H1 (cell line): ENCODE data around the gene KDM6B. TPM values are rescaled to one million over a fixed set of nuclear protein-coding genes. Genes with fewer than 3 reads are reported as not detected.

Experiments
- CTCF ChIA-PET: fragments of 300-600 bp; sonication (Branson Sonifier 250); formaldehyde crosslinking; loops from one replicate; lab custom pipeline; 2021; ENCODE audit not compliant: partially characterized antibody; lab: Charles Lee
- POLR2A ChIA-PET: fragments of 300-600 bp; sonication (Branson Sonifier 250); formaldehyde crosslinking; loops from one replicate; lab custom pipeline; 2021; ENCODE audit warnings: inconsistent platforms; ENCODE audit not compliant: partially characterized antibody; lab: Charles Lee
- DNase-seq, 2 experiments: peaks; one replicate each; pipeline versions ENCODE4 v3.0.0 to v3.0.0-alpha.2; 2010 to 2022; ENCODE audit warnings: low spot score in 2 of 2, low read depth in 1 of 2, mixed read lengths in 1 of 2
- FAIRE-seq: peaks from 2 replicates; lab custom pipeline; 2011; peaks lifted over from hg19 to GRCh38; lab: Jason Lieb, UNC
- H2AFZ ChIP-seq: 2 replicates; pipeline ENCODE4 v1.8.1; 2012; ENCODE audit warnings: low read length, inconsistent platforms
- H2AK5ac ChIP-seq: 2 replicates; pipeline ENCODE4 v1.6.1; 2013; ENCODE audit warnings: low read depth, low read length
- H2BK120ac ChIP-seq: replicated peaks from 2 replicates; pipeline ENCODE3; 2013; ENCODE audit warnings: low read depth, low read length, inconsistent platforms
- H2BK12ac ChIP-seq: 2 replicates; pipeline ENCODE4 v1.6.1; 2013; ENCODE audit warnings: low read depth, low read length
- H2BK15ac ChIP-seq: 2 replicates; pipeline ENCODE4 v1.6.1; 2013; ENCODE audit warnings: low read length
- H2BK20ac ChIP-seq: 2 replicates; pipeline ENCODE4 v1.6.1; 2013; ENCODE audit warnings: low read length
- H2BK5ac ChIP-seq: 2 replicates; pipeline ENCODE4 v1.6.1; 2013; ENCODE audit warnings: low read depth, low read length
- H3K14ac ChIP-seq: 2 replicates; pipeline ENCODE4 v1.6.1; 2013; ENCODE audit warnings: inconsistent platforms; ENCODE audit not compliant: insufficient read length
- H3K18ac ChIP-seq: 2 replicates; pipeline ENCODE4 v1.6.1; 2013; ENCODE audit warnings: low read length; ENCODE audit errors: extremely low read depth
- H3K23ac ChIP-seq: 2 replicates; pipeline ENCODE4 v1.6.1; 2013; ENCODE audit warnings: inconsistent platforms; ENCODE audit not compliant: insufficient read length
- H3K23me2 ChIP-seq: 2 replicates; pipeline ENCODE4 v1.6.1; 2013; ENCODE audit warnings: low read depth, low read length
- H3K27ac ChIP-seq: 2 replicates; pipeline ENCODE4 v1.6.1; 2011; ENCODE audit warnings: low read depth, low read length, inconsistent platforms
- H3K27me3 ChIP-seq, 4 experiments: replicated peaks in 1 of 4; 1 replicate in 1 of 4; 2 replicates in 3 of 4; pipeline versions ENCODE4 v1.6.1 to v1.8.1; 2011 to 2013; ENCODE audit warnings: low read length in 3 of 4, mild to moderate bottlenecking in 3 of 4, inconsistent platforms in 2 of 4, mixed read lengths in 2 of 4, moderate library complexity in 1 of 4; ENCODE audit not compliant: control insufficient read depth in 3 of 4, insufficient read depth in 3 of 4; ENCODE audit errors: extremely low read depth in 1 of 4
- H3K36me3 ChIP-seq, 4 experiments: 2 replicates each; pipeline versions ENCODE4 v1.6.1 to v1.8.1; 2011 to 2013; ENCODE audit warnings: mild to moderate bottlenecking in 4 of 4, low read length in 3 of 4, moderate library complexity in 2 of 4, control low read depth in 1 of 4, inconsistent platforms in 1 of 4; ENCODE audit not compliant: insufficient read depth in 4 of 4, control insufficient read depth in 2 of 4
- H3K4ac ChIP-seq: replicated peaks from 2 replicates; pipeline ENCODE3; 2013; ENCODE audit warnings: low read length, low read depth, mixed read lengths, inconsistent platforms; ENCODE audit not compliant: insufficient read length
- H3K4me1 ChIP-seq, 4 experiments: replicated peaks in 1 of 4; 1 replicate in 1 of 4; 2 replicates in 3 of 4; pipeline versions ENCODE4 v1.6.1 to v1.8.1; 2011 to 2013; ENCODE audit warnings: low read length in 3 of 4, inconsistent platforms in 2 of 4, mixed read lengths in 1 of 4; ENCODE audit not compliant: insufficient read depth in 4 of 4, control insufficient read depth in 3 of 4
- H3K4me2 ChIP-seq, 2 experiments: 2 replicates each; pipeline versions ENCODE4 v1.6.1 to v1.8.1; 2011 to 2013; ENCODE audit warnings: low read depth in 2 of 2, low read length in 2 of 2, control low read depth in 1 of 2, inconsistent platforms in 1 of 2, mild to moderate bottlenecking in 1 of 2; ENCODE audit not compliant: insufficient read depth in 1 of 2
- H3K4me3 ChIP-seq, 4 experiments: fragments of 200-600, 300-600 bp in 1 of 4; sonication (generic), shearing (Covaris generic), sonication (Bioruptor Twin) in 1 of 4; 2 replicates each; pipeline versions ENCODE4 v1.5.1 to v1.8.1; 2011 to 2016; ENCODE audit warnings: low read length in 4 of 4, low read depth in 3 of 4, control low read depth in 2 of 4, inconsistent platforms in 2 of 4, mild to moderate bottlenecking in 2 of 4, mixed read lengths in 1 of 4, moderate library complexity in 1 of 4; ENCODE audit not compliant: insufficient read depth in 2 of 4; ENCODE audit errors: extremely low read depth in 1 of 4
- H3K56ac ChIP-seq: replicated peaks from 2 replicates; pipeline ENCODE3; 2013; ENCODE audit warnings: low read depth, mild to moderate bottlenecking, mixed read lengths, low read length, inconsistent platforms; ENCODE audit not compliant: insufficient read length
- H3K79me1 ChIP-seq: 2 replicates; pipeline ENCODE4 v1.6.1; 2013; ENCODE audit warnings: low read depth, low read length, control low read depth
- H3K79me2 ChIP-seq, 2 experiments: 2 replicates each; pipeline versions ENCODE4 v1.6.1 to v1.8.1; 2012 to 2013; ENCODE audit warnings: low read length in 2 of 2, mild to moderate bottlenecking in 2 of 2, inconsistent platforms in 1 of 2; ENCODE audit not compliant: insufficient read depth in 2 of 2, control insufficient read depth in 1 of 2
- H3K9ac ChIP-seq, 4 experiments: replicated peaks in 1 of 4; 1 replicate in 1 of 4; 2 replicates in 3 of 4; pipeline versions ENCODE4 v1.6.1 to v1.8.1; 2011 to 2013; ENCODE audit warnings: low read depth in 3 of 4, low read length in 3 of 4, control low read depth in 2 of 4, mild to moderate bottlenecking in 2 of 4, moderate library complexity in 2 of 4, inconsistent platforms in 1 of 4; ENCODE audit errors: extremely low read depth in 1 of 4
- H3K9me3 ChIP-seq, 2 experiments: 2 replicates each; pipeline versions ENCODE4 v1.6.1 to v1.8.1; 2012 to 2013; ENCODE audit warnings: mild to moderate bottlenecking in 2 of 2, moderate library complexity in 2 of 2, control low read depth in 1 of 2, inconsistent platforms in 1 of 2, low read depth in 1 of 2, low read length in 1 of 2, mixed read lengths in 1 of 2; ENCODE audit not compliant: insufficient read depth in 2 of 2
- H4K20me1 ChIP-seq, 2 experiments: replicated peaks in 1 of 2; 2 replicates each; pipeline versions ENCODE3 to v1.8.1; 2011 to 2013; ENCODE audit warnings: inconsistent platforms in 2 of 2, low read length in 2 of 2, mild to moderate bottlenecking in 1 of 2; ENCODE audit not compliant: insufficient read depth in 2 of 2, control insufficient read depth in 1 of 2
- H4K5ac ChIP-seq: 2 replicates; pipeline ENCODE4 v1.6.1; 2013; ENCODE audit warnings: low read length, low read depth, mixed read lengths, inconsistent platforms; ENCODE audit not compliant: insufficient read length
- H4K8ac ChIP-seq: 2 replicates; pipeline ENCODE4 v1.8.0; 2013; ENCODE audit warnings: mild to moderate bottlenecking, moderate library complexity, low read length, inconsistent platforms; ENCODE audit not compliant: insufficient read depth; ENCODE audit errors: extremely low read depth
- H4K91ac ChIP-seq: replicated peaks from 2 replicates; pipeline ENCODE3; 2013; ENCODE audit warnings: low read length, mixed read lengths, inconsistent platforms; ENCODE audit not compliant: insufficient read length
- ASH2L ChIP-seq: fragments of 200-600, 300-600 bp; sonication (generic); IDR thresholded peaks from one replicate; pipeline ENCODE4 v1.7.1; 2017; ENCODE audit warnings: low read length
- BACH1 ChIP-seq: IDR thresholded peaks from 2 replicates; pipeline ENCODE4 v1.6.1; 2012; ENCODE audit warnings: low read length, improper control_type of control experiment
- CBX5 ChIP-seq: fragments of 300-800, 300-1000 bp; sonication (generic); IDR thresholded peaks from 2 replicates; pipeline ENCODE4 v1.7.1; 2016; ENCODE audit warnings: antibody characterized with exemption, low read length, low read depth
- CBX8 ChIP-seq: fragments of 300-800, 300-1000 bp; sonication (generic); IDR thresholded peaks from 2 replicates; pipeline ENCODE4 v1.7.1; 2016; ENCODE audit warnings: low read depth, low read length, borderline replicate concordance
- CTBP2 ChIP-seq: IDR thresholded peaks from 2 replicates; pipeline ENCODE4 v1.7.0; 2011; ENCODE audit warnings: borderline replicate concordance, mild to moderate bottlenecking, moderate library complexity, mixed read lengths, low read length; ENCODE audit not compliant: insufficient read depth, insufficient read length
- EP300 ChIP-seq, 2 experiments: IDR thresholded peaks; 1 replicate in 1 of 2; 2 replicates in 1 of 2; pipeline ENCODE4 v1.6.1; 2011 to 2012; ENCODE audit warnings: low read depth in 2 of 2, low read length in 2 of 2, mild to moderate bottlenecking in 2 of 2, borderline replicate concordance in 1 of 2, inconsistent platforms in 1 of 2, moderate library complexity in 1 of 2
- EZH2 ChIP-seq: fragments of 200-600 bp; sonication (generic); IDR thresholded peaks from 2 replicates; pipeline ENCODE4 v1.7.1; 2012; ENCODE audit warnings: low read depth, mild to moderate bottlenecking, moderate library complexity, low read length, inconsistent platforms; ENCODE audit not compliant: severe bottlenecking
- JUN ChIP-seq: IDR thresholded peaks from 2 replicates; pipeline ENCODE4 v1.6.1; 2011; ENCODE audit warnings: low read depth, mild to moderate bottlenecking, improper control_type of control experiment, low read length
- RNF2 ChIP-seq: fragments of 200-900, 300-1000 bp; sonication (generic); IDR thresholded peaks from 2 replicates; pipeline ENCODE4 v1.7.1; 2016; ENCODE audit warnings: borderline replicate concordance, low read depth, mild to moderate bottlenecking, antibody characterized with exemption, low read length; ENCODE audit not compliant: poor library complexity, severe bottlenecking; ENCODE audit errors: missing control alignments
- SUZ12 ChIP-seq: fragments of 200-600 bp; sonication (generic); IDR thresholded peaks from 2 replicates; pipeline ENCODE4 v1.6.1; 2012; ENCODE audit warnings: mild to moderate bottlenecking, inconsistent platforms, low read length, moderate library complexity, mixed read lengths
- TAF1 ChIP-seq: IDR thresholded peaks from 2 replicates; pipeline ENCODE4 v1.6.1; 2011; ENCODE audit warnings: mild to moderate bottlenecking, low read depth, low read length
- TCF12 ChIP-seq: IDR thresholded peaks from 2 replicates; pipeline ENCODE4 v1.6.1; 2011; ENCODE audit warnings: low read depth, mild to moderate bottlenecking, low read length
- YY1 ChIP-seq: IDR thresholded peaks from 2 replicates; pipeline ENCODE4 v1.6.1; 2011; ENCODE audit warnings: low read depth, mild to moderate bottlenecking, low read length
- WGBS, 2 experiments: shearing (Covaris generic) in 1 of 2; methylation state at CpG; one replicate each; pipeline versions ENCODE4 v1.1.6 to v1.1.7; 2013 to 2015; ENCODE audit warnings: low lambda C conversion rate in 2 of 2, mixed read lengths in 2 of 2, inconsistent platforms in 1 of 2, low coverage in 1 of 2, missing lambda C conversion rate in 1 of 2; ENCODE audit not compliant: insufficient replicate concordance in 2 of 2, insufficient coverage in 1 of 2, insufficient read length in 1 of 2; ENCODE audit errors: extremely low coverage in 1 of 2, missing lambda C conversion rate in 1 of 2; 5-methylcytosine and 5-hydroxymethylcytosine counted together
- polyA plus RNA-seq, 7 experiments: library from polyadenylated mRNA; depleted of rRNA in 3 of 7; stranded (reverse) in 5 of 7; unstranded in 2 of 7; fragments of >200 nt in 5 of 7; fragments of 200-250 nt in 2 of 7; gene quantifications; 1 replicate in 5 of 7; 2 replicates in 1 of 7; 4 replicates in 1 of 7; pipeline versions ENCODE4 v1.2.1 to v1.2.3, GENCODE V29; 2011 to 2013; ENCODE audit warnings: missing spikeins in 2 of 7, mixed read lengths in 2 of 7
- total RNA-seq: library from RNA; stranded (reverse); fragmentation: NEBNext Ultra II Directional; extraction: Animal tissue kit (Norgen Biotek cat#: 25700); gene quantifications from 2 replicates; pipeline ENCODE4 v1.2.1, GENCODE V29; 2021

The KDM6B gene
- total and polyA plus RNA-seq, 2 of the 8 experiments (the other 6 are each of a cell fraction or from before 2014, with no cell fraction given) = 0.48 to 3.7 TPM

- peak overlapping the region; percentile 92; the same call in 1 of the 2 replicates for H2BK12ac ChIP-seq
- no peak for TF ChIP-seq ASH2L
- TF ChIP-seq CBX8 = no peak
- TF ChIP-seq EP300 (IDR thresholded peaks at IDR 0.05; ENCODE audit: borderline replicate concordance in 1 of 2, low read depth in 2 of 2, low read length in 2 of 2) = no peak
- TF ChIP-seq CTBP2 = no peak
- TF ChIP-seq TCF12 = no peak
- peak; percentile 78; the same call in 1 of the 2 replicates for TF ChIP-seq SUZ12
- TF ChIP-seq TAF1 = no peak
- peak; percentile 73 for TF ChIP-seq EZH2
- peak; percentile 56 for TF ChIP-seq RNF2
- no peak for TF ChIP-seq BACH1
- no peak for TF ChIP-seq CBX5
- no peak for TF ChIP-seq YY1
- TF ChIP-seq JUN = no peak
- TF ChIP-seq, all 59 proteins: peak for 3
- 9% methylated on average over 13 of the region's 15 CpGs; no CpG with 5 or more reads in 1 of the 2 experiments for WGBS, 2 experiments
- Histone ChIP-seq H3K18ac (peak overlapping the region; percentile 60; the same call in 1 of the 2 replicates), H4K20me1 (peaks cover 0 to 19% of the 10 kb centered on the region in 2 experiments), H3K36me3 (peaks cover 0 to 4% (median 0%) of the 10 kb centered on the region in 4 experiments; a peak in 1 of 8 replicates), H2BK120ac (no peak overlapping the region), H3K4me3 (peak overlapping the region; percentile 35 to 84 (median 54); a peak in 7 of 8 replicates), H3K27ac (no peak overlapping the region), H4K5ac (no peak overlapping the region), H2AFZ (no peak overlapping the region), H3K4ac (no peak overlapping the region), H3K14ac (no peak overlapping the region), H4K91ac (no peak overlapping the region), H3K9me3 (no peaks in the 10 kb centered on the region), H3K79me2 (peaks cover 0 to 5% of the 10 kb centered on the region in 2 experiments; a peak in 1 of 4 replicates), H2BK15ac (no peak overlapping the region), H3K23me2 (peaks cover 26% of the 10 kb centered on the region), H2BK5ac (no peak overlapping the region), H2BK20ac (no peak overlapping the region), H3K79me1 (no peaks in the 10 kb centered on the region), H3K56ac (no peak overlapping the region), H4K8ac (peak overlapping the region; percentile 17; the same call in 1 of the 2 replicates), H3K9ac (no peak overlapping the region), H3K23ac (no peak overlapping the region), H2AK5ac (0 out of 2 replicates have a peak overlapping the region, but pooled peaks have one; percentile 69), H3K4me1 (peaks cover 0 to 39% (median 33%) of the 10 kb centered on the region in 4 experiments; a peak in 6 of 7 replicates), H3K27me3 (peaks cover 32 to 53% (median 49%) of the 10 kb centered on the region in 4 experiments), H3K4me2 (peak overlapping the region; percentile 74 to 97)
- ChIA-PET POLR2A (interaction anchor here (1.1 to 3.1 kb wide), 5 partner anchors 11 to 133 kb away, joined by 4 to 34 read pairs (median 20); partner anchors contain the start of gene KDM6B), CTCF (interaction anchor here (0.5 to 2.7 kb wide), 4 partner anchors 11 to 215 kb away, joined by 3 to 7 read pairs (median 4); no protein-coding TSS in a partner anchor)
- FAIRE-seq (no peak), DNase-seq (no peak)
Observed at GRCh38 chr17:7855660-7856010, 21.6 kb downstream of the KDM6B start.
